KMS-11 (cell line): ENCODE measurements around the gene PAMR1.

ENCODE experiments used
- H2AFZ ChIP-seq: fragments of 200-600 bp; sonication (generic); 2 replicates; pipeline ENCODE4 v1.6.1; 2016; ENCODE audit warnings: antibody characterized with exemption, mixed run types, low read depth
- H3K27ac ChIP-seq: fragments of 200-600 bp; sonication (generic); 2 replicates; pipeline ENCODE4 v1.6.1; 2016; ENCODE audit warnings: mild to moderate bottlenecking, mixed run types
- H3K27me3 ChIP-seq: fragments of 200-600 bp; sonication (generic); 2 replicates; pipeline ENCODE4 v1.6.1; 2017; ENCODE audit warnings: mild to moderate bottlenecking, low read depth, mixed run types, moderate library complexity; ENCODE audit not compliant: insufficient read depth
- H3K36me3 ChIP-seq: fragments of 200-600 bp; sonication (generic); 2 replicates; pipeline ENCODE4 v1.6.1; 2017; ENCODE audit warnings: mild to moderate bottlenecking, mixed run types; ENCODE audit not compliant: insufficient read depth
- H3K4me1 ChIP-seq: fragments of 200-600 bp; sonication (generic); 2 replicates; pipeline ENCODE4 v1.6.1; 2016; ENCODE audit warnings: mild to moderate bottlenecking, low read depth, mixed run types; ENCODE audit not compliant: poor library complexity, severe bottlenecking
- H3K4me2 ChIP-seq: fragments of 200-600 bp; sonication (generic); 2 replicates; pipeline ENCODE4 v1.7.0; 2016; ENCODE audit warnings: mild to moderate bottlenecking, mixed run types
- H3K4me3 ChIP-seq: fragments of 200-600 bp; sonication (generic); IDR thresholded peaks from 2 replicates; pipeline ENCODE4 v1.6.1; 2017; ENCODE audit warnings: low read depth, low read length, mixed read lengths; ENCODE audit not compliant: insufficient read depth
- H3K79me2 ChIP-seq: fragments of 200-600 bp; sonication (generic); 2 replicates; pipeline ENCODE4 v1.6.1; 2016; ENCODE audit warnings: low read depth, mixed run types; ENCODE audit not compliant: insufficient read depth
- H3K9ac ChIP-seq: fragments of 200-600 bp; sonication (generic); 2 replicates; pipeline ENCODE4 v1.6.1; 2016; ENCODE audit warnings: mild to moderate bottlenecking, mixed run types
- H4K20me1 ChIP-seq: fragments of 200-600 bp; sonication (generic); 2 replicates; pipeline ENCODE4 v1.6.1; 2016; ENCODE audit warnings: mild to moderate bottlenecking, mixed run types; ENCODE audit not compliant: insufficient read depth
- CTCF ChIP-seq: fragments of 200-600 bp; sonication (generic); conservative IDR thresholded peaks from 2 replicates; pipeline ENCODE4 v1.6.1; 2017; ENCODE audit warnings: low read depth, mild to moderate bottlenecking, antibody characterized with exemption, low read length, moderate library complexity, mixed read lengths

The PAMR1 gene

GRCh38 chr11:35398881-35399280 is 126.5 kb downstream of the PAMR1 start:
- H3K4me2 ChIP-seq = no peak overlapping the region
- no peaks in the 10 kb centered on the region for H3K36me3 ChIP-seq
- H3K27me3 ChIP-seq = no peaks in the 10 kb centered on the region
- no peaks in the 10 kb centered on the region for H4K20me1 ChIP-seq
- no peaks in the 10 kb centered on the region for H3K79me2 ChIP-seq
- H3K4me3 ChIP-seq = no peak overlapping the region
- H3K9ac ChIP-seq = no peak overlapping the region
- no peak overlapping the region for H3K27ac ChIP-seq
- H3K4me1 ChIP-seq = no peaks in the 10 kb centered on the region
- no peak for TF ChIP-seq CTCF
- H2AFZ ChIP-seq = no peak overlapping the region

DNA sequence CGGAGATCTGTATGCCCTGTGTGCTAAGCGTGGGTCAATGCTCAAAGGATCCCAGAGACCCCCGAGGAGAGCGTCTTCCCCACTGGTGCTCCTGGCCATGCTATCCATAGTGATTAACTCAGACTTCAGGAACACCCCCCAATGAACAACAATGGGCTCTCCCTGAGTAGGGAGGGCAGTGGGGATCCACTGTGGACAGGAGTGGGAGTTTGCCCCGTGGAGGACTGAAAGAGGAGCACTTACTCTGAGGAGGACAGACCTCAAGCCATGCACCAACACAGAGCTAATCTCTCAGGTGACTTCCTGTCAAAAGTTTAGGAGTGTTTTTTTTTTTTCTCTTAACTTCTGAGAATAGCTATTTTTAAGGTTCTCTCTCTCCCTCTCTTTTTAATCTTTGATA is 130.5 kb downstream of the PAMR1 start:
- no peak for TF ChIP-seq CTCF
- Histone ChIP-seq H3K4me3 (no peak overlapping the region), H3K4me1 (peaks cover 15% of the 10 kb centered on the region), H2AFZ (no peak overlapping the region), H3K79me2 (no peaks in the 10 kb centered on the region), H3K27me3 (no peaks in the 10 kb centered on the region), H4K20me1 (no peaks in the 10 kb centered on the region), H3K27ac (no peak overlapping the region), H3K4me2 (no peak overlapping the region), H3K9ac (no peak overlapping the region), H3K36me3 (no peaks in the 10 kb centered on the region)

DNA sequence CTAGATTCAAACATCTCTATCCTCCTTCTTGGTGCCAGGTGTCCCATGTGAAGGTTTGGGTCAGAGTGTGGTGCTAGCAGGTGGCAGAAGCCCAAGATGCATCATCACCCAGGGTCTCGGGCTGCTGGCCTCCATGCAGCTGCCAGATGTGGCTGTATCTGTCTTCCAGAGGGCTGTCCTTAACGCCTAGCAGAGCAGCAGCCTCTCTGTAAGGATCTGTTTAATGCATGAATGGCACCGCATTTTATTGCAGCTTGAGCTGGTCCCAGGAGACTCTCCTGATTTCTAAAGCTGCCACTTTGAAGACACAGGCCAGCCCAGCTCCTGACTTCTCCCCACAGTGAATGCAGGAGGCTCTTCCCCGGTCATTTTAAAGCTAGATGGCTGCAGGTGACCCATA is 132.3 kb downstream of the PAMR1 start:
- no peaks in the 10 kb centered on the region for H4K20me1 ChIP-seq
- no peaks in the 10 kb centered on the region for H3K27me3 ChIP-seq
- no peak for TF ChIP-seq CTCF
- no peak overlapping the region for H3K4me3 ChIP-seq
- no peaks in the 10 kb centered on the region for H3K36me3 ChIP-seq
- no peak overlapping the region for H3K4me2 ChIP-seq
- peaks cover 15% of the 10 kb centered on the region for H3K4me1 ChIP-seq
- no peak overlapping the region for H3K27ac ChIP-seq
- H3K9ac ChIP-seq = no peak overlapping the region
- H3K79me2 ChIP-seq = no peaks in the 10 kb centered on the region
- no peak overlapping the region for H2AFZ ChIP-seq

GRCh38 chr11:35391922-35392688 is 133.3 kb downstream of the PAMR1 start:
- TF ChIP-seq CTCF = peak; percentile 97
- Histone ChIP-seq H3K79me2 (no peaks in the 10 kb centered on the region), H3K36me3 (no peaks in the 10 kb centered on the region), H4K20me1 (no peaks in the 10 kb centered on the region), H3K4me3 (no peak overlapping the region), H3K9ac (no peak overlapping the region), H3K4me1 (peaks cover 15% of the 10 kb centered on the region), H3K27ac (no peak overlapping the region), H2AFZ (no peak overlapping the region), H3K4me2 (peak overlapping the region; percentile 8; the same call in 1 of the 2 replicates), H3K27me3 (no peaks in the 10 kb centered on the region)
